ENCODE results near the gene CD151.
A peak's percentile ranks its signal among the peaks of the same experiment; 100 is the strongest.

DNA sequence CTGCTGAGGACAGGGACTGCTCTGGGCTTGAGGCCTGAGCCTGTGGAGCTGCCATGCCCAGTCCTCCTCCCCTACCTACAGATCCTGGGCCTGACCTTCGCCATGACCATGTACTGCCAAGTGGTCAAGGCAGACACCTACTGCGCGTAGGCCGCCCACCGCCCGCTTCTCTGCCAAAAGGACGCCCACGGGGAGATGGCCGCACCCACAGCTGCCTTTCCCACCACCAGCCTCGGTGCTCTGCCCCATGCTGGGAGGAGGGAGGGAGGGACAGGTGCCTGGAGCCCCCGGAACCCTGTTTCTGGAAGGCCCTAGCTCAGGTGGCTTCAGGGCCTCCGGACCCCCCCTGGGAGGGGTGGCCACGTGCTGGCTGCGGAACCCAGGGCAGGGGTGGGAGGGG, 33.7 kb downstream of the CD151 start:
- TF ChIP-seq POLR2AphosphoS5 (IDR thresholded peaks at IDR 0.05; ENCODE audit: low read depth, low read length) (peak; percentile 51), SIN3A (IDR thresholded peaks at IDR 0.05; ENCODE audit: borderline replicate concordance, insufficient read depth, low read length) (no peak), TAF1 (IDR thresholded peaks at IDR 0.05; ENCODE audit: borderline replicate concordance, insufficient read depth, low read length) (peak; percentile 34; the same call in 1 of the 2 replicates)
- TF ChIP-seq, protein P1, sequence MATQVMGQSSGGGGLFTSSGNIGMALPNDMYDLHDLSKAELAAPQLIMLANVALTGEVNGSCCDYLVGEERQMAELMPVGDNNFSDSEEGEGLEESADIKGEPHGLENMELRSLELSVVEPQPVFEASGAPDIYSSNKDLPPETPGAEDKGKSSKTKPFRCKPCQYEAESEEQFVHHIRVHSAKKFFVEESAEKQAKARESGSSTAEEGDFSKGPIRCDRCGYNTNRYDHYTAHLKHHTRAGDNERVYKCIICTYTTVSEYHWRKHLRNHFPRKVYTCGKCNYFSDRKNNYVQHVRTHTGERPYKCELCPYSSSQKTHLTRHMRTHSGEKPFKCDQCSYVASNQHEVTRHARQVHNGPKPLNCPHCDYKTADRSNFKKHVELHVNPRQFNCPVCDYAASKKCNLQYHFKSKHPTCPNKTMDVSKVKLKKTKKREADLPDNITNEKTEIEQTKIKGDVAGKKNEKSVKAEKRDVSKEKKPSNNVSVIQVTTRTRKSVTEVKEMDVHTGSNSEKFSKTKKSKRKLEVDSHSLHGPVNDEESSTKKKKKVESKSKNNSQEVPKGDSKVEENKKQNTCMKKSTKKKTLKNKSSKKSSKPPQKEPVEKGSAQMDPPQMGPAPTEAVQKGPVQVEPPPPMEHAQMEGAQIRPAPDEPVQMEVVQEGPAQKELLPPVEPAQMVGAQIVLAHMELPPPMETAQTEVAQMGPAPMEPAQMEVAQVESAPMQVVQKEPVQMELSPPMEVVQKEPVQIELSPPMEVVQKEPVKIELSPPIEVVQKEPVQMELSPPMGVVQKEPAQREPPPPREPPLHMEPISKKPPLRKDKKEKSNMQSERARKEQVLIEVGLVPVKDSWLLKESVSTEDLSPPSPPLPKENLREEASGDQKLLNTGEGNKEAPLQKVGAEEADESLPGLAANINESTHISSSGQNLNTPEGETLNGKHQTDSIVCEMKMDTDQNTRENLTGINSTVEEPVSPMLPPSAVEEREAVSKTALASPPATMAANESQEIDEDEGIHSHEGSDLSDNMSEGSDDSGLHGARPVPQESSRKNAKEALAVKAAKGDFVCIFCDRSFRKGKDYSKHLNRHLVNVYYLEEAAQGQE (IDR thresholded peaks at IDR 0.05; ENCODE audit: insufficient read depth in 1 of 2, low read depth in 2 of 2, low read length in 2 of 2): no peak

Data from PFSK-1 (cell line).